Gastrocnemius medialis (tissue), 4 donors: Measurements from ENCODE around the gene C19orf38. TPM values are rescaled to one million over a fixed set of nuclear protein-coding genes. Genes with fewer than 3 reads are reported as not detected.

Source experiments
- ATAC-seq, 2 donors: fragments of 150-250 bp; one replicate each; pipeline ENCODE4 v1.9.1; 2016
- DNase-seq, 2 donors: peaks; one replicate each; pipeline ENCODE4 v3.0.0-alpha.2; 2019
- H3K27ac ChIP-seq, 4 donors: fragments of 200-600 bp; sonication (generic); 1 replicate in 1 of 4; 2 replicates in 3 of 4; pipeline ENCODE4 v1.5.1; 2016 to 2018; ENCODE audit warnings: mild to moderate bottlenecking in 2 of 4, moderate library complexity in 1 of 4
- H3K27me3 ChIP-seq, 3 donors: fragments of 200-600 bp; sonication (generic) in 2 of 3; 1 replicate in 1 of 3; 2 replicates in 2 of 3; pipeline versions ENCODE4 v1.5.1 to v1.6.0; 2016 to 2019; ENCODE audit warnings: mild to moderate bottlenecking in 1 of 3, moderate library complexity in 1 of 3
- H3K36me3 ChIP-seq, 2 donors: fragments of 200-600 bp; sonication (generic) in 1 of 2; one replicate each; pipeline ENCODE4 v1.5.1; 2017 to 2018
- H3K4me1 ChIP-seq, 2 donors: fragments of 200-600 bp; sonication (generic) in 1 of 2; one replicate each; pipeline ENCODE4 v1.5.1; 2016 to 2017; ENCODE audit warnings: mild to moderate bottlenecking in 2 of 2
- H3K4me3 ChIP-seq, 4 donors: fragments of 200-600 bp; sonication (generic) in 3 of 4; 1 replicate in 1 of 4; 2 replicates in 3 of 4; pipeline ENCODE4 v1.5.1; 2016 to 2019; ENCODE audit warnings: mild to moderate bottlenecking in 2 of 4
- H3K9me3 ChIP-seq, 3 donors: fragments of 200-600 bp; sonication (generic) in 2 of 3; 1 replicate in 1 of 3; 2 replicates in 2 of 3; pipeline ENCODE4 v1.5.1; 2016 to 2019
- CTCF ChIP-seq, 5 experiments: fragments of 450-650 bp in 3 of 5; fragments of 200-600 bp in 2 of 5; sonication (generic) in 2 of 5; IDR thresholded peaks in 4 of 5; conservative IDR thresholded peaks in 1 of 5; 1 replicate in 4 of 5; 2 replicates in 1 of 5; pipeline ENCODE4 v1.5.1; 2016 to 2019; ENCODE audit warnings: antibody characterized with exemption in 5 of 5, mild to moderate bottlenecking in 3 of 5, moderate library complexity in 3 of 5
- POLR2A ChIP-seq, 2 donors: fragments of 450-650 bp; IDR thresholded peaks; one replicate each; pipeline ENCODE4 v1.6.1; 2017; ENCODE audit warnings: antibody characterized with exemption in 2 of 2, mild to moderate bottlenecking in 2 of 2, moderate library complexity in 2 of 2
- in situ Hi-C, 4 donors: fragments of 200-750 bp; cut with MboI; loops; one replicate each; pipeline versions ENCODE4 v1.15.0 to v1.8.0; 2017; ENCODE audit warnings: low sequenced_read_pairs in 4 of 4
- intact Hi-C: fragments of 100-400 bp; cut with DNase I; formaldehyde crosslinking; loops from one replicate; pipeline ENCODE4 v1.15.1; 2023; ENCODE audit warnings: low total_unique reads
- total RNA-seq, 4 donors: library from RNA; depleted of rRNA; stranded (reverse); fragments of >200 nt; gene quantifications; one replicate each; pipeline versions ENCODE4 v1.1.0 to v1.2.3, GENCODE V29; 2016

Gene C19orf38
- total RNA-seq, 4 donors from 2014 or later = 1.4 to 3.9 (median 1.9) TPM

- no peak for DNase-seq
- H3K36me3 ChIP-seq = no peaks in the 10 kb centered on the region
- TF ChIP-seq CTCF (IDR thresholded peaks at IDR 0.05 in 4 of 5, conservative IDR thresholded peaks at IDR 0.05 in 1 of 5) = no peak
- no peak for TF ChIP-seq POLR2A (IDR thresholded peaks at IDR 0.05)
- no peaks in the 10 kb centered on the region for H3K27me3 ChIP-seq
- no peak overlapping the region for H3K4me3 ChIP-seq
- H3K9me3 ChIP-seq = no peaks in the 10 kb centered on the region
- in situ Hi-C loops = no loop called here
- H3K4me1 ChIP-seq = peaks cover 71 to 96% of the 10 kb centered on the region in 2 donors
- intact Hi-C loops = no loop called here
- peak overlapping the region; percentile 84 to 98 (median 92) for H3K27ac ChIP-seq
- ATAC-seq = peak; percentile 46 to 74
These were observed 36.1 kb downstream of the C19orf38 start for GRCh38 chr19:10884274-10884673.

GRCh38 chr19:10885201-10886169, 37.3 kb downstream of the C19orf38 start:
- no peaks in the 10 kb centered on the region for H3K9me3 ChIP-seq
- no peak overlapping the region for H3K4me3 ChIP-seq
- DNase-seq (no peak), ATAC-seq (no peak)
- peak overlapping the region; percentile 84 to 98 (median 92) for H3K27ac ChIP-seq
- intact Hi-C loops (no loop called here), in situ Hi-C loops (no loop called here)
- H3K4me1 ChIP-seq = peaks cover 60 to 94% of the 10 kb centered on the region in 2 donors
- no peaks in the 10 kb centered on the region for H3K27me3 ChIP-seq
- no peaks in the 10 kb centered on the region for H3K36me3 ChIP-seq
- TF ChIP-seq POLR2A (IDR thresholded peaks at IDR 0.05) (no peak), CTCF (IDR thresholded peaks at IDR 0.05 in 4 of 5, conservative IDR thresholded peaks at IDR 0.05 in 1 of 5) (no peak)

DNA sequence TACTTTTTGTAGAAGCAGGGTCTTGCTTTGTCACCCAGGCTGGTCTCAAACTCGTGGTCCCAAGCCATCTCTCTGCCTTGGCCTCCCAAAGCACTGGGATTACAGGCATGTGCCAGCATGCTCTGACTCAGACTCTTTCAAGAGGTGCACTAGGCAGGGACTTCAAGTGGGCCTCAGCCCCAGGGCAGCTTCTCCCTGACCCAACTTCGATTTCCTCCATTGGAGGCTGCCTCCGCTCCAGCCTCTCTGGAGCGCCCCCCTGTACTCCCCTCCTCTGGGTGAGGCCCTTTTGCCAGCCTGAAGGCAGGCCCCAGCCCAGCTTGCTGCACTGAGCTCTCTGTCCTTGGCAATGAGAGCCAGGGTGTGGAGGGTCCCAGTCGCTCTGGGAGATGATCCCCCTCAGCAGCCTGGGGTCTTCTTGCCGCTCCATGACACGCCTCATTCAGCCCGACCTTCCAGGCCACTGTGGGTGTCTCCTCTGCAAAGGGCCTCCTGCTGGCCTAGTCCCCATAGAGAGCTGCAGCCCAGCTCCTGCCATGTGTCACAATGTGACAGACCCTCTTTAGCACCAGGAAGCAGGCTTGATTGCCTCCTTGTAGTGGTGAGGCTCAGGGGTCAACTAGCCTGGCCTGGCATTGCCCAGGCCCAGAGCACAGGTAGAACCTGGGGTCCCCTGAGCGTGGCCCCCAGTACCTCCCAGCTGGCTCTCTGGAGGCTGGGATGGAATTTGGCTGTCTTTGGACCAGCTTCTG, 39.6 kb downstream of the C19orf38 start:
- DNase-seq = no peak
- in situ Hi-C loops (no loop called here), intact Hi-C loops (no loop called here)
- Histone ChIP-seq H3K36me3 (no peaks in the 10 kb centered on the region), H3K4me1 (peaks cover 60 to 94% of the 10 kb centered on the region in 2 donors), H3K27me3 (no peaks in the 10 kb centered on the region), H3K4me3 (no peak overlapping the region), H3K9me3 (no peaks in the 10 kb centered on the region), H3K27ac (peak overlapping the region; percentile 11 to 95 (median 64))
- TF ChIP-seq CTCF (IDR thresholded peaks at IDR 0.05 in 4 of 5, conservative IDR thresholded peaks at IDR 0.05 in 1 of 5) (no peak), POLR2A (IDR thresholded peaks at IDR 0.05) (no peak)
- ATAC-seq = no peak

DNA sequence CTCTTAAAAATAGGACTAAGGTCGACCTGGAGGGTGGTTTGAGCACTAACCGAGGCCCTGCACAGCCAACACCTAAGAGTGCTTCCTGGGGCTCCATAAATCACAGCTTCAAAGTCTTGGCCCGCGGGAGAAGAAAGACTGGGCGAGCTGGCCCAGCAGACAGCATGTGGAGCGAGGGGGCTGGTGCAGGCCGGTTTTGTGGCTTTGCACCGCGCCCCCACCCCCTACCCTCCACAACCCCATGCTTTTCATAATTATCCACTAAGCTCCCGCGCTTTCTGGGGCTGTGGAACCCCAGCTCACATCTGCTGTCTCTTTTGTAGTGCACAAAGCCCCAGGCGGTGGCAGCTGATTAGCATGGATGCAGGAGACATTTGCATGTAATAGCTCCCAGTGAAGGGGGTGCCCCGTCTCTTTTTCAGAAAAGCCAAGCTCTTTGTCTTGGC, 40.2 kb downstream of the C19orf38 start:
- ATAC-seq = no peak
- in situ Hi-C loops = no loop called here
- no peak for DNase-seq
- Histone ChIP-seq H3K9me3 (no peaks in the 10 kb centered on the region), H3K4me1 (peaks cover 61 to 94% of the 10 kb centered on the region in 2 donors), H3K27ac (peak overlapping the region; percentile 11 to 95 (median 64)), H3K36me3 (no peaks in the 10 kb centered on the region), H3K4me3 (no peak overlapping the region), H3K27me3 (no peaks in the 10 kb centered on the region)
- TF ChIP-seq POLR2A (IDR thresholded peaks at IDR 0.05) (no peak), CTCF (IDR thresholded peaks at IDR 0.05 in 4 of 5, conservative IDR thresholded peaks at IDR 0.05 in 1 of 5) (no peak)
- intact Hi-C loops = no loop called here
